GM12891 (cell line): ENCODE results near the gene TRIO.

Source experiments
- DNase-seq: peaks from one replicate; pipeline ENCODE4 v3.0.0; 2011; ENCODE audit warnings: low spot score; ENCODE audit not compliant: insufficient read length
- FAIRE-seq: peaks from 2 replicates; lab custom pipeline; 2011; peaks lifted over from hg19 to GRCh38; lab: Jason Lieb, UNC
- PAX5 ChIP-seq: IDR thresholded peaks from 2 replicates; pipeline ENCODE4 v1.6.1; 2011; ENCODE audit warnings: low read length, moderate library complexity, mild to moderate bottlenecking; ENCODE audit not compliant: insufficient read depth, severe bottlenecking
- POLR2A ChIP-seq: IDR thresholded peaks from 2 replicates; pipeline ENCODE4 v1.6.1; 2011; ENCODE audit warnings: low read depth, low read length, control low read depth
- POLR2AphosphoS5 ChIP-seq: IDR thresholded peaks from 2 replicates; pipeline ENCODE4 v1.6.1; 2011; ENCODE audit warnings: low read depth, low read length, control low read depth
- POU2F2 ChIP-seq: IDR thresholded peaks from 2 replicates; pipeline ENCODE4 v1.6.1; 2011; ENCODE audit warnings: low read depth, mild to moderate bottlenecking, control low read depth, low read length, moderate library complexity
- SPI1 ChIP-seq: IDR thresholded peaks from 2 replicates; pipeline ENCODE4 v1.6.1; 2011; ENCODE audit warnings: low read depth, low read length, control low read depth
- TAF1 ChIP-seq: IDR thresholded peaks from 2 replicates; pipeline ENCODE4 v1.6.1; 2011; ENCODE audit warnings: low read depth, low read length, control low read depth

TRIO gene

GRCh38 chr5:14394365-14394764, 251.2 kb downstream of the TRIO start:
- DNase-seq (no peak), FAIRE-seq (no peak)

GRCh38 chr5:14395411-14395810, 252.3 kb downstream of the TRIO start:
- no peak for FAIRE-seq
- no peak for DNase-seq
- TF ChIP-seq SPI1 (no peak), PAX5 (no peak)

More at GRCh38 chr5:14394365-14394764, 251.2 kb downstream of the TRIO start:
- TF ChIP-seq POLR2A (no peak), PAX5 (no peak), SPI1 (no peak), TAF1 (no peak), POLR2AphosphoS5 (no peak), POU2F2 (no peak)

GRCh38 chr5:14396066-14396465, 252.9 kb downstream of the TRIO start:
- FAIRE-seq: no peak
- TF ChIP-seq PAX5 (no peak), POLR2AphosphoS5 (no peak), POLR2A (no peak), POU2F2 (no peak), TAF1 (no peak), SPI1 (no peak)

GRCh38 chr5:14396737-14397136, 253.6 kb downstream of the TRIO start:
- no peak for DNase-seq
- TF ChIP-seq POLR2A (no peak), PAX5 (no peak), TAF1 (no peak), SPI1 (no peak), POU2F2 (no peak), POLR2AphosphoS5 (no peak)
- FAIRE-seq: no peak

More at GRCh38 chr5:14396066-14396465, 252.9 kb downstream of the TRIO start:
- no peak for DNase-seq

- TF ChIP-seq PAX5 (no peak), POLR2AphosphoS5 (no peak)
- FAIRE-seq (no peak), DNase-seq (no peak)
These were observed 254.6 kb downstream of the TRIO start for GRCh38 chr5:14397717-14398116.

GRCh38 chr5:14399054-14399692, 256.0 kb downstream of the TRIO start:
- FAIRE-seq (no peak), DNase-seq (peak; percentile 32)
- TF ChIP-seq SPI1 (no peak), POLR2AphosphoS5 (no peak), PAX5 (no peak), TAF1 (no peak), POLR2A (no peak), POU2F2 (no peak)

- DNase-seq (no peak), FAIRE-seq (no peak)
- TF ChIP-seq TAF1: no peak
- no peak for TF ChIP-seq SPI1
- no peak for TF ChIP-seq POLR2A
- TF ChIP-seq PAX5: no peak
- TF ChIP-seq POU2F2: no peak
- TF ChIP-seq POLR2AphosphoS5: no peak
These were observed 256.9 kb downstream of the TRIO start for GRCh38 chr5:14400085-14400484.

- FAIRE-seq (no peak), DNase-seq (no peak)
- no peak for TF ChIP-seq POU2F2
- no peak for TF ChIP-seq SPI1
- TF ChIP-seq POLR2A: no peak
- no peak for TF ChIP-seq PAX5
- no peak for TF ChIP-seq TAF1
- TF ChIP-seq POLR2AphosphoS5: no peak
These were observed 257.5 kb downstream of the TRIO start for GRCh38 chr5:14400611-14401010.

GRCh38 chr5:14401639-14402038, 258.5 kb downstream of the TRIO start:
- DNase-seq (no peak), FAIRE-seq (no peak)
- TF ChIP-seq POLR2A (no peak), SPI1 (no peak), TAF1 (no peak), POU2F2 (no peak), PAX5 (no peak), POLR2AphosphoS5 (no peak)

GRCh38 chr5:14402424-14402823, 259.3 kb downstream of the TRIO start:
- FAIRE-seq (no peak), DNase-seq (no peak)
- TF ChIP-seq POLR2AphosphoS5: no peak
- no peak for TF ChIP-seq PAX5
- no peak for TF ChIP-seq TAF1
- no peak for TF ChIP-seq SPI1
- TF ChIP-seq POLR2A: no peak
- TF ChIP-seq POU2F2: no peak

GRCh38 chr5:14404780-14405179, 261.6 kb downstream of the TRIO start:
- TF ChIP-seq PAX5 (no peak), POU2F2 (no peak), TAF1 (no peak), POLR2A (no peak), SPI1 (no peak), POLR2AphosphoS5 (no peak)
- no peak for DNase-seq
- no peak for FAIRE-seq
